GM21717 (cell line): ENCODE data around the gene SLC4A2.
"Not testable (repeated sequence)": the region's sequence is repeated elsewhere in the genome, so short reads cannot be mapped to it uniquely, and the experiment has no call there.

Experiments
- ATAC-seq: cut with Tn5 transposase; IDR thresholded peaks from one replicate; pipeline ENCODE4 v1.9.1; 2021; ENCODE audit warnings: mild to moderate bottlenecking, moderate library complexity; ENCODE audit not compliant: unreplicated experiment

SLC4A2 gene

GRCh38 chr7:151040616-151041375, 18.6 kb upstream of the SLC4A2 start:
- ATAC-seq = no peak

- ATAC-seq = not testable (repeated sequence)
Observed at GRCh38 chr7:151043449-151043848, 15.9 kb upstream of the SLC4A2 start.

- no peak for ATAC-seq
Observed at GRCh38 chr7:151043959-151044358, 15.4 kb upstream of the SLC4A2 start.

- no peak for ATAC-seq
Observed at GRCh38 chr7:151045262-151045661, 14.1 kb upstream of the SLC4A2 start.

GRCh38 chr7:151045967-151046366, 13.4 kb upstream of the SLC4A2 start:
- no peak for ATAC-seq

GRCh38 chr7:151046603-151047573, 12.5 kb upstream of the SLC4A2 start:
- no peak for ATAC-seq

GRCh38 chr7:151047976-151048815, 11.2 kb upstream of the SLC4A2 start, which contains the start of gene ASIC3:
TSS of gene ASIC3 (plus strand) at chr7:151048531. CDS start at chr7:151048886, 355 bp downstream.
- no peak for ATAC-seq

- no peak for ATAC-seq
Observed at GRCh38 chr7:151048911-151049463, 10.4 kb upstream of the SLC4A2 start.

- ATAC-seq = no peak
Observed at GRCh38 chr7:151051108-151051507, 8.3 kb upstream of the SLC4A2 start.

GRCh38 chr7:151053096-151053495, 6.3 kb upstream of the SLC4A2 start:
- ATAC-seq = no peak

GRCh38 chr7:151053751-151054150, 5.6 kb upstream of the SLC4A2 start:
- ATAC-seq = no peak

- ATAC-seq = no peak
Observed at GRCh38 chr7:151056283-151056665, 3.1 kb upstream of the SLC4A2 start.

GRCh38 chr7:151056666-151057505, 2.5 kb upstream of the SLC4A2 start:
- ATAC-seq = no peak

- ATAC-seq = peak; percentile 13
Observed at GRCh38 chr7:151057506-151057988, 1.8 kb upstream of the SLC4A2 start, which contains the start of gene CDK5. TSS of gene CDK5 (minus strand) at chr7:151057897. CDS start at chr7:151057848, 49 bp downstream.

GRCh38 chr7:151057989-151058780, 1.2 kb upstream of the SLC4A2 start:
- ATAC-seq = peak; percentile 87

- ATAC-seq = no peak
Observed at GRCh38 chr7:151058781-151059366, 515 bp upstream of the SLC4A2 start.

- ATAC-seq = no peak
Observed at GRCh38 chr7:151060113-151060415, 675 bp downstream of the SLC4A2 start.
